GM21717 (cell line): ENCODE results near the gene ENTREP1.

Experiments used
- ATAC-seq: cut with Tn5 transposase; IDR thresholded peaks from one replicate; pipeline ENCODE4 v1.9.1; 2021; ENCODE audit warnings: mild to moderate bottlenecking, moderate library complexity; ENCODE audit not compliant: unreplicated experiment

ENTREP1 gene

DNA sequence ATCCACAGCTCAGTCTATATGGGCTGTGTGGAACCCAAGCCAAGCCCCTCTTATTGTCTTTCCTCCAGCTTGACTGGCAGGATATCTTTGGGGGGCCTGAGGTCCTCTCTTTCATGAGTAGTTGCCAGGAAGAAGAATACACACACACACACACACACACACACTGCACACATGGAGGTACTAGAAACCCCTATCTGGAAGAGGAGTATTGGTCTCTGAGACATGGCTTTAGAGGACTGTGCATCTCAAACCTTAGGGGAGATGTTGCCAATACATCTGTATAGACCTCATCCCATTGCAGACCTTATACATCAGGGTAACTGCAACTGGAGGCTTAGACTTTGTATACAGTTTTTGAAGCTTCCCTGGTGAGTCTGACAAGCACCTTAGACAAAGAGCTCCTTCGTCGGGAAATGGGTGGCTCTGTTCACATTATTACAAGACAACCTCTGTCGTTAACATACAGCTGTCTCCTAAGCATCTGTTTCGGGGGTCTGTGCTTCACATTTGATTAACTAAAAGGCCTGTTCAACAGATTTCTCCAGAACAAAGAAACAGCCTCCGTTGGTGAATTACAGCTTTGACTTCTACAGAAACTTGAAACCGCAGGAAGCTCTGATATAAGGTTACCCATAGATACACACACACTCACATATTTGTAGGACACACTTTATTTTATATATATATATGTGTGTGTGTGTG lies 5.5 kb upstream of the ENTREP1 start:
- no peak for ATAC-seq

DNA sequence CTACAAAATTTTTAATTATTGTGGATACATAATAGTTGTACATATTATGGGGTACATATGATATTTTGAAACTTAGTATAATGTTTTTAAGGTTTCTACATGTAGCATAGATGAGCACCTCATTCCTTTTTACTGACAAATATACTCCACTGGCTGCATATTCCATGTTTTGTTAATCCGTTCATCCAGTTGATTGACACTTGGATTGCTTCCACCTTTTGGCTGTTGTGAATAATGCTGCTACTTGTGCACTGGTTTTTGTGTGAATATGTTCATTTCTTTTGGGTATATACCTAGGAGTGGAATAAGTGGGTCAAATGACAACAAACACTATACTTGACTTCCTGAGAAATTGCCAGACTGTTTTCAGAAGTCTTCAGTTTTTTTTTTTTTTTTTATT lies 2.8 kb upstream of the ENTREP1 start:
- ATAC-seq = no peak

DNA sequence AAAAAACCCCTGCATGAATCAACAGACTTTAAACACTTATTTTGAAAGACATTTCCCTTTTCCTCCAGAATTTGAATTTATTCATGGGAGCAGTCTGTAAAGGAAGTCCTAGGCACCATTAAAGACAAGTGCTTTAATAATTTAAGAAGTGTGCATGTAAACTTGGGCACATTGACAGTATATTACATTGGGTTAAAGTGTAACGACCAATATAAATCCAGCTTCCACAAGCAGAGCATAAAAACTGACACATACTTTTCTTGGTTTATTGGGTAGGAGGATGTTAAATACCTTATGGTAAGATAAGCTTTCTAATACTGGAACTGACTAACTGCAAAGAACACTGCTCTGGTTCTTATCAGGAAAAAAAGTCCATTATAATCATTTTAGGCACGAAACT lies 1.2 kb upstream of the ENTREP1 start:
- ATAC-seq = no peak

DNA sequence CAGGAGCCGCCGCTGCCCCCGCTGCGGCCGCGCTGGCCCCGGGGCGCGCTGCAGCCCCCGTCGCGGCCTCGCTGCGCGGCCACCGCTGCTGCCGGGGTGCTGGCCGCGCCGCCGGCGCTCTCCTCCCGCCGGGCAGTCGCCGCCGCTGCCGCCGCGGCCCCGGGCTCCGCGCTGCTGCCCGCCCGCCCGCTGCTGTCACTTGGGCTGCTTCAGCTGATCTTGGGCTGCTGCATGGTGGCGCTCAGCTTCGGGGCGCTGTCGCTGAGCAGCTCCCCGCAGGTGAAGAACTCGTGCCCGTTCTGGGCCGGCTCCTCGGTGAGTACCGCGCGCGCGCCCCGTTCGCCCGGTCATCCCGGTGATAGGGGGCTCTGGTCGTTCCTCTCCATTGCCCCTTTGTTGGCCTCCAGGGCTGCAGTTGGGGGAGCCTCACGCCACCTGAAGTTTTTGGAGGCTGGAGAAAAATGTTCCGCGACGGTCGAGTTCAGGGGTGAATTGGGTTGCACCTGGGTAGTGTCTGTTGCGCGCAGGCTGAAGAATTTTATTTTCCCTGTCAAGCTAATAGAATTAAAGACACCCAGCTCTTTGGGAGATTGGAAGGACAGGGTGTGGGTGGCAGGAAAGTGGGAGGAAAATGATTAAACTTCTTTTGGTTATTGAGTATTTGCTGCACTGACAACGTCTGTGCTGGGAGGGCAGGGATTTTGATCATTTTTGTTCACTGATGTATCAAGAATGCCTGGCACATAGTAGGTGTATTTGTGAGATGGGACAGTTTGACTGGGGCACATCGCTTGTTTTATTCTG lies 596 bp downstream of the ENTREP1 start:
- ATAC-seq = no peak

DNA sequence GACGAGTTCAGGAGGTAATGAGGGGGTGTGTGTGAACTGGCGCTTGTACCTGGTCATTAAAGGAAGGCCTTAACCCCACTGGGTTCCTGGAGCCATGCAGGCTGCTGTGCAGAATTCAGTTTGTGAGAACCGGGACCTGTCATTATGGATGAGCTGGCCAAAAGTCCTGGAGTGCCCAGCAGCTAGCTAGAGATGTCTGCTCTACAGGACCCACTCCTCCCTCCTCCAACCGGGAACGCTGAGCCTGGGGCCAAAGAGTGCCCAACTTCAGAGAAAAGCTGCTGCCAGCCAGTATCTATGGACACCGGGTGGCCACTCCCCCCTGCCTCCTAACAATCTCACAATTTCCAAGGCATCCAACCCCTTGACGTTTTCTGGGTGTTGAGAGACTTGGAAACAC lies 1.2 kb downstream of the ENTREP1 start:
- ATAC-seq = no peak

DNA sequence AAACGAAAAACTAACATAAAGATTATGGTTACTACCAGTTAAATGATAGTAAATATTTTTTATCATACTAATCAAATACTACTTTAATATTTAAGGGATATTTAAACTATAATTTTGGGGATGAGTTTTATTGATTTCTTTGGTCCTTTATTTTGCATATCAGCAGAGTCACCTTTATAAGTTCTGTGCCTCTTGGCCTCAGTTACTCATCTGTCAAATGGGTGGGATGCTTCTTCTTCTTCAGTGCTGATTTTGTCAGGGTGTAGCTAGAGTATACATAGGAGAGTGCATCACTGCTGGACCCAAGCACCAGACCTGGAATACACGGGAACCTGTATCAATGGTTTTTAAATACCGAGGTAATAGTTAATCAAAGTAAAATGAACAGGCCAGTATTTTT lies 5.6 kb downstream of the ENTREP1 start:
- no peak for ATAC-seq

DNA sequence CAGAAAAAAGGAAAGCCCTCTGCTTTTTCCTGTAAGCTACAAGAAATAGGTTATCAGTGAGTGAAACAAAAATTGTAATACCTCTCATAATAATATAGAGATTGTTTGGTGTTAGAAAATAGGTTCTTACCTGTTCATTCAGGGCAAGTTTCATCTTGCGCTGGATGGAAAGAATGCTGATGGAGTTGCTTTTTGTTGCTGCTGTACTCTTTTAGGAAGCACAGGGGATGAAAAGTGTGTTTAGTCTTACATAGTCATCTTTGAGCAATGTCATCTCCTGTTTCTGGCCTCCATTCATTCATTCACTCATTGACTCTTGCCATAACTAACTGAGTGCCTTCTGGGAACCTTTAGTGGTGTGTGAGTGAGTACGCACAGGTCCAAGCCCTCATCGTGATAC lies 6.4 kb downstream of the ENTREP1 start:
- no peak for ATAC-seq

DNA sequence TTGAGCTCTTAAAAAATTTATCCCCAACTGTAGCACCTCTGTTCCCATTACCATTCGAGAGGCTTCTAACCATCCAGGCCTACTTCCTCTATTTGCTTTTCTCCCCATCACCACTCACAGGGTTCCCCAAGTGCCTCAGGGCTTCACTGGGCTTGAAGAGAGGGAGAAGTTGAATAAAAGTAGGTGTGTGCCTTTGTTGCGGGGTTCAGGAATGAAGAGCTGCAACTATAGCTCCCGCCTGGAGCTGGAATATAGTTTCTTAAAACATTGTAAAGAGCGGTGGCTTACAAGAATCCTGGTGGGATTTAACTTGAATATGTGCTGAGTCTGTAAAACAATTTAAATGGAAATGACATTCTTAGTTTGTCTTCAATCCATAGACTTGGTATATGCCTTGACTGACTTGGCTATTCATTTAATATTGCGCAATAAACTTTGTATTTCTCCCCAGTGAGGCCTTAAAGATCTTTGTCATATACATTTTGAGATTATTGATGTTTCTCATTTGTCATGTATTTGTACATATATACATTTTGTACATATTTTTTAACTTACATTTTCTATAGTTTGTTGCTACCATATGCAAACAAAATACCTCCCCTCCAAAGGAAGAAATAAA lies 7.2 kb downstream of the ENTREP1 start:
- ATAC-seq = no peak

DNA sequence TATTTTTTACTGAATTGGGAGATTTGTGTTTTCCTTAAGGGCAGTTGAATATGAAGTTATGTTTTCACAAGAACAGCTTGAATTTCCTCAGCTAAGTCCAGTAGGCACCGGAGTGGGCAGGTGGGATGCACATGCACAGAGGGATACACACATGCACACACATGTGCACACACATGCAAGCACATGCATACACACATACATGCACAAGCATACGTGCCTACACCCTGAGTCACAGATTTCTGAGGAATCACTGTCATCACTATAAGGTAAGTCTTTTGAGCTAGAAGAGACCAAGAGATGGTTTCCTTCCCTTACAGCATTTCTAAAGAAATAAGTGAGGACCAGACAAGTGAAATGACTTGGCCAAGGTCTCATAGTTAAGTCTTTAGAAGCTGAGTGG lies 8.7 kb downstream of the ENTREP1 start:
- no peak for ATAC-seq

DNA sequence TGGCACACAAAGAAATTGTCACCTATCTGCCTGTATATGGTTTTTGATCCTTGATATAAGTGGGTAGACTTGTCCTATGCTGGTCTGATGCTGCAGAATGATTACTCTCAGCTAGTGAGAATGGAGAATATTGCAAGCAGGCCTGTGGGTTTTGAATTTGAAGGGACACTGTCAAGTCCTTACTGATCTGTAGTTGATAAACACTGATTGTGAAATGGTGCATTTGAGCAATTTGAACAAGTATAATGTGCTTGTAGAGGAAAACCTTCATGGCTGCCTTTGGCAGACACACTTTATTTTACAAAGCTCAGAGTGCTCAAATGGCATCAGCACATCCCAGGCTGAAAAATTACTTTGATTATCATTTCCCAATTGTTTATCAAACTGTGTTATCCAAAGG lies 9.3 kb downstream of the ENTREP1 start:
- ATAC-seq = no peak

DNA sequence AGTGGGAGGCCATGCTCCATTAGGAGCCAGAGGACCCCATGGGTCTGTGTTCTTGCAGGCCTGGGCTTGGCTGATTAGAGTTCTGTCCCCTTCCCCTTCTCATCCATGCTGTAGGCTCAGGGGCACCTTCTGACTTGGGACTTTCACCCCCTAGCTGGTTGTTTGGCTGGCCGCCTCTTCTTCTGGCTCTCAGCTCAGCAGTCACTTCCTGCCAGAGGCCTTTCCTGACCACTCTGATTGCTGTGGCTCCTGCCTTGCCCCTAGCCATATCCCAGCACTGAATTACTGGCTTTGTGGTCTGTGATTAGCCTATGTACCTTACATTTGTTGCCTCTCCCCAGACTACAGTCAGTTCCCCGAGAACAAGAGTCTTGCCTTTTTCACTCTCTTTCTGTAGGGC lies 14.6 kb downstream of the ENTREP1 start:
- no peak for ATAC-seq

DNA sequence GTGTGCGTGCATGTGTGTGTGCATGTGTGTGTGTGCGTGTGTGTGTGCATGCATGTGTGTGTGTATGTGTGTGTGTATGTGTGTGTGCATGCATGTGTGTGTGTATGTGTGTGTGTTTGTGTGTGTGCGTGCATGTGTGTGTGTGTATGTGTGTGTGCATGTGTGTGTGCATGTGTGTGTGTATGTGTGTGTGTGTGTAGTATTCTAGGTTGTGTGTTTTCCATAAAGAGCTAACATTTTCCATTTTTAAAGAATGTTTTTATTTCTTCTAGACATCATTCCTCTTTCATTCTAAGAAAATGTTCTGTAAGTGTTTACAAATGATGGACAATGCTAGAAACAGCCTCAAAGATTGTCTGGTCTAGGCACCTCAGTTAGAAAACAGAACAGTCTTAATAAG lies 15.6 kb downstream of the ENTREP1 start:
- ATAC-seq = no peak

DNA sequence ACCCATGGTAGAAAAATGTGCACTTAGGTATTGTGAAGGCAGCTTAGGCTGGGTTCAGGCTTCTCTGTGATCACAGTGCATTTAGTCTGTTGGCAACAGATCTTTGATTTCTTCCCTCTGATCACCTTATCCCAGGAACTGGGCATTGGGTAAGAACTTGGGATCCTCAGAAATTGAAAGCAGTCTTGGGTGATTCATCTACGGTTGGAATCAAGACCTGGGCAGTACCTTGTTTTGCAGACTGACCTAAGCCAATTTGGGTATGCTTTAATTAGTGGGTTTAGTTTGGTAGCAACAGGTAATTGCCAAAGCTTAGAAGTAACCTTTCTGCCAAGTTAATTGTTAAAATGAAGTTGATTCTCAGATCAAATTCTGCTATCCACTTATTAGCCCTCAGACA lies 17.8 kb downstream of the ENTREP1 start:
- no peak for ATAC-seq

DNA sequence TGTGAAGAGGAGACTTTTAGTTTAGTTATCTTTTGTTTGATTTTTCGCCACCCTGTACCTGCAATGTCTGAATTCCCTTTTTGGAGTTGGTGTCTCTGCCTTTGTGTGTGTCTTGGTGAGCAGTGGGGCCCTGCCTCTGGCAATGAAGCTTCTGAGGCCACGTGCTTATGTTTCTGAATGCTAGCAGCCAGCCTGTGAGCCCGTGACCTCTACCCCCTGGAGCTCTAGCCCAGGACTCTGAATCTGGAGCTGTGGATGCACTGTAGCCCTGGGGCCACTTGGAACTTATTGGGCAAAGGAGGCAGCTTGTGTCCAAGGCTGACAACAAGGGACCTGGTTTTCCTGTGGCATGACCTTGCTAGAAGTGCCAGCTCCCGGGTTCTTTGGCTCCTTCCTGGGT lies 19.4 kb downstream of the ENTREP1 start:
- no peak for ATAC-seq

DNA sequence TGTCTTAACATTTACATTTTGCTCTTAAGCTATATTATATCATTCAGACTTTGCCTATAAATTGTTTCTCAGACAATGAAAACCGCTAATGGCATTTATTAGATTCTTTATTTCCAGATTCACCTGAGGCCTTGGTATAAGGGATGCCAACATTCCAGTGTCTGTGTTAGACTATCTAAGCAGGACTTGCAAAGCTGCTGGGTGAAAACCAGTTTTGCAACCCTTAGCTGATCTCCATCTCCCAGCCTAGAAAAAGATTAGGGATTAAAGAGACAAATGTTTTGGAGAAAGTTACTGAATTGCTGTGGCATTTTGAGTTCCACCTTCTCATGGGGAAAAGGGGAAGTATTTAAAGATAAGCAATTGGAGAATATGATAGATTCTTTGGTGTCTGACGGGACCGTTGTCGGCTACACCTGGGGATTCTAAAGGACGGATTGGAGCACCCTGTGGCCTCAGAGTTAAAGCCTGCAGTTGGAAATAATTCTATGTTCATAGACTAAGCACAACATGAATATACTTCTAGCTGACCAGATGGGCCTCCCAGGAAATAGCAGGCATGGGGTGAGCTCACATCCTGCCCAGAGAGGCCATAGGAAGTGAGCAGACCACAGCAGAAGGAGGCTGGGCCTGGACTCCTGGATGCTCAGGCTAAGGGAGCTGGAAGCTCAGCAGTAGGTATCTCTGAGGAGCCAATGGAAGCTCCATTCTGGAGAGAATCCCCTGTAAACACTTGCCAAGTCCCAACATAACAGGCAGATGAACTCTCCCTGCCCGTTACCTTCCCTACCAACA lies 21.8 kb downstream of the ENTREP1 start:
- no peak for ATAC-seq

DNA sequence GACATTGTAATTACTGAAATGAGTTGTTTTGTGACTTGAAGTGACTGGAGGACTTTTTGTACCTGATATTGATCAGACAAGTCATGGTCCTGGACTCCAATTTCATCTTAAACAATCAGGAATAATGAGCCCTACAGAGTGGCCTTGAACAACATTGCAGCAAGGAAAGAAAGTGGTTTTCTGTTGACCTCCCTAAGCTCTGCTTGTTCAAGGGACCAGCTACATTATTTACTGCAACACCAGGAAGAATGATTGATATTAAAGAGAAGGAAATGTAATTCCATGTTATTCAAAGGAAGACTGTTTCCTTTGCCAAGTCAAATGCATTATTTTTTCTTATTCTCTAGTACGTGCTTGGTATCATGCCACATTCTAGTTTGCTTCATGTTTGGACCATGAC lies 22.6 kb downstream of the ENTREP1 start:
- no peak for ATAC-seq

DNA sequence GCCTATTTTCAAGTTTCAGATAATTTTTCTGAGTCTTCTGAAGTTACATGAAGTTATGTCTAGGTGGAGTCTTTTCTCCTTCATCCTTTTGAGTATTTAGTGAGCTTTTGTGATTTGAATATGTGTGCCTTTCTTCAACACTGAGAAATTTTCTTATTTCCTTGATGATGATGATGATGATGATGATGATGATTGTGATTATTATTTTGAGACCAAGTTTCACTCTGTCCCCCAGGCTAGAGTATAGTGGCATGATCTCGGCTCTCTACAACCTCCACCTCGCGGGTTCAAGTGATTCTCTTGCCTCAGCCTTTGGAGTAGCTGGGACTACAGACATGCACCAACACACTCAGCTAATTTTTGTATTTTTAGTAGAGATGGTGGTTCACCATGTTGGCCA lies 26.2 kb downstream of the ENTREP1 start:
- no peak for ATAC-seq

DNA sequence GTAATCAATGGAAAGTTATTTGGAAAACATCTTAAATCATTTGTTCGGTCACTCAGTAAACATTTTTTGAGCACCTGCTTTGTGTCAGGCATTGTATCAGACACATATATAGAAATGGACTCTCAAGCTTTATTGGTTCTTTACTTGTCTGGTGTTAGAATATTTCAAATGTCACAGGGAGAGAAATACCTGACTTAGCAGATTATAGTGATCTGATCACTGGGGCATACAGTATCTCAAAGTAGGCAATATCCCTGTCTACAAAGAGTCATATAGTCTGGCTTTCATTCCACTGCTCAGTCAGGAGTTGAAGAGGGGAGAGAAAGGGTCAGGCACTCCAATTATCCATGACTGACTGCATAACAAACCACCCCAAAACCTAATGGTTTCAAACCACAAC lies 30.2 kb downstream of the ENTREP1 start:
- ATAC-seq = no peak

DNA sequence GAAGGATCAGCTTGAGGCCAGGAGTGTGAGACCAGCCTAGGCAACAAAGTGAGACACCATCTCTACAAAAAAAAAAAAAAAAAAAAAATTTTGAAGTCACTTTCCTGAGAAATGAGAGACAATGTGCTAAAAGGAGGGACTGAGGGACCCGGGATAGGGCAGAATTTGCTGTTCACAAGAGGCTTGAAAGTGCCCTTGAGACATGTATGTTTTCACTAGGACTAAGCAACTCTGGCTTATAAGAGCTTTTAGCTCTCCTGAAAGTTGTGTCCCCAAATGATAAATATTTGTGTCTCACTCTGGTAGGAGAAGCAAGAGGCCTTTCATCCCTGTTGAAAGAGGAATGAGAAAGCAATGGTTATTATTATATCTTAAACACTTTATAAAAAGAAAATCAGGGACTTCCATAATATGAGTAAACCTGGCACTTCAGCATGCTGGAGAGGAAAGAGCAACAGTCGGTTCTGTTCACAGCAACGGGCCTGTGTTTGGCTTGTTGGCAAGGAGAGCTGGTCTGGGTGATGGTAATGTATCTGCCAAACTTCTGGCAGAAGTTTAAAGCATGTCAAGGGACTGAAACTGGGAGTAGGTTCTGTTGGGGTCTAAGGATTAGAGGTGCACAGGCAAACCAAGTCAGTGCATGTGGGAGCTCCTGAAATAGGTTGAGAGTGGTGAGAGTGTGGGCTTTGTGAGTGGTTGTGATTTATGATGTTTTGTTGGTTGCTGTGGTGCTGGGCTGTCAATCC lies 32.2 kb downstream of the ENTREP1 start:
- ATAC-seq = no peak

DNA sequence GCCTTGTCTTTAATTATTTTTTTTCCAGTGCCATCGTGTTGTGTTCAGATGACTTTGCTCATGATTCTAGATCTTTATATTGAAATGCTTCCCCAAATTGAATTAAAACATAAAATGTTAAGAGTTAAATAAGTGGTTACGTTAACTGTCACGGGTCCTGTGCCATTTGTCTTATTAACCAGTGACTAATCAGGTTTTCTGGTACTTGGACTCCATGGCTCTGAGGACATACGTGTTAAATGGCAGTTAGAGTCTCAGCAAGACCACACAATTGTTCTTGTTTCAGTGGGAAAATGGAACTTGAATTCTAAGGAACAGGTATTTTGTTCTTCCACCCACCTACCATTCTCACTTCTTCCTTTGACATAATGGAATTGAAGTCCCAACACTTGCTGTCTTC lies 32.8 kb downstream of the ENTREP1 start:
- no peak for ATAC-seq

DNA sequence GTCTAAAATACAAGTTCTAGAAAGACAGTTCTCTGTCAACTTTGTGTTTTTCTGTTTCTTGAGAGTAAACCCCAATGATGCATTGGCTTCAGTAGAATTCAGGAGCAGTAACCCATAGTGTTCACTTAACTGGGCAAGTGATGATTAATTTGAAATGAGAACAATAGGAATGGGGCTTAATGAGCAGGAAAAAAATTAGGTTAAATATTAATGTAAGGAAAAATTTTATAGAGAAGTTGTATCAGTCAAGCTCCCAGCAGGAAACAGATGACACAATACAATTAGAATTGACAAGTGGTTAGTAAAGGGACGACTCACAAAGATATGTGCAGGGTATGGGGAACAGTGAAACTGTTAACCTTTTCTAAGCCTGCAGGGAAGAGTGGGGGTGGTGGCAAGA lies 38.2 kb downstream of the ENTREP1 start:
- no peak for ATAC-seq
